ENCODE data around the gene B3GALT5. TPM values are rescaled to one million over a fixed set of nuclear protein-coding genes. Genes with fewer than 3 reads are reported as not detected.

The B3GALT5 gene
- total RNA-seq, 4 donors from 2014 or later: under 0.01 TPM; not detected in 3

DNA sequence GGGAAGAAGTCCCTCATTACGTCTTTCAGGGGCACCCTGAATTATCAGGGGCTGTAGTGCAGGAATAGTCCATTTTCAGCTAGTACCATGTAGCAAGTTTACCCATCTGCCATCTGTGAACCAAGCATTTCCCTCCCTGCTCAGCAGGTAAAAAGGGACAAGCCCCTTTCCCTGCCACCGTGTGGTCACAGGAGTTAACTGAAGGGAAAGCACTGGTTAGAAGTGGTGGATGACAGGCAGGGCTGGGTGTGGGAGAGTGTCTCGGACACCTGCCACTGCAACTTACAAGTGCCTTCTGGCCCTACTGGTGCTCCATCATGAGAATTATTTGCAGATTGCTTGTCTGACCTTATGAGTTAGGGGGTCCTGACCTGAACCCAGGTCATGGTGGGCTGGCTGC is 100.2 kb downstream of the B3GALT5 start:
- TF ChIP-seq, protein P1, sequence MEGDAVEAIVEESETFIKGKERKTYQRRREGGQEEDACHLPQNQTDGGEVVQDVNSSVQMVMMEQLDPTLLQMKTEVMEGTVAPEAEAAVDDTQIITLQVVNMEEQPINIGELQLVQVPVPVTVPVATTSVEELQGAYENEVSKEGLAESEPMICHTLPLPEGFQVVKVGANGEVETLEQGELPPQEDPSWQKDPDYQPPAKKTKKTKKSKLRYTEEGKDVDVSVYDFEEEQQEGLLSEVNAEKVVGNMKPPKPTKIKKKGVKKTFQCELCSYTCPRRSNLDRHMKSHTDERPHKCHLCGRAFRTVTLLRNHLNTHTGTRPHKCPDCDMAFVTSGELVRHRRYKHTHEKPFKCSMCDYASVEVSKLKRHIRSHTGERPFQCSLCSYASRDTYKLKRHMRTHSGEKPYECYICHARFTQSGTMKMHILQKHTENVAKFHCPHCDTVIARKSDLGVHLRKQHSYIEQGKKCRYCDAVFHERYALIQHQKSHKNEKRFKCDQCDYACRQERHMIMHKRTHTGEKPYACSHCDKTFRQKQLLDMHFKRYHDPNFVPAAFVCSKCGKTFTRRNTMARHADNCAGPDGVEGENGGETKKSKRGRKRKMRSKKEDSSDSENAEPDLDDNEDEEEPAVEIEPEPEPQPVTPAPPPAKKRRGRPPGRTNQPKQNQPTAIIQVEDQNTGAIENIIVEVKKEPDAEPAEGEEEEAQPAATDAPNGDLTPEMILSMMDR (IDR thresholded peaks at IDR 0.05; ENCODE audit: low read depth): no peak

DNA sequence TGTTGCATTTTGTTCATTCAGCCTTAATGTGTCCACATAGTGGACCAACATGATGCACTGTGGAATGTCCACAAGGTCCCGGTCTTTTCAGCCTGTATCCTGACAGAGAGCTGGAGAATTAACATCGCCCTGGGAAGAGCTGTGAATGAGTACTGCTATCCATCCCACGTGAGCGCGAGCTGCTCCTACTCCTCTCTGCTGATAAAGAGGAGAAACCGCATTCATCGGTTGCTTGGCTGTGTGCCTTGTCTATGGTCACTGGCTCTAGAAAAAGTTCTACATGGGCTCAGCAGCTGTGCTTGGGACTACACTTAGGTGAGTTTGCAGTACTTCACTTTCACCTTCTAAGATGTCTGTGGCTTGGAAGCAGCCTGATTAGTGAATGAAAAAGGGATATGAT is 101.2 kb downstream of the B3GALT5 start:
- TF ChIP-seq, protein P1 (IDR thresholded peaks at IDR 0.05; ENCODE audit: low read depth): no peak

DNA sequence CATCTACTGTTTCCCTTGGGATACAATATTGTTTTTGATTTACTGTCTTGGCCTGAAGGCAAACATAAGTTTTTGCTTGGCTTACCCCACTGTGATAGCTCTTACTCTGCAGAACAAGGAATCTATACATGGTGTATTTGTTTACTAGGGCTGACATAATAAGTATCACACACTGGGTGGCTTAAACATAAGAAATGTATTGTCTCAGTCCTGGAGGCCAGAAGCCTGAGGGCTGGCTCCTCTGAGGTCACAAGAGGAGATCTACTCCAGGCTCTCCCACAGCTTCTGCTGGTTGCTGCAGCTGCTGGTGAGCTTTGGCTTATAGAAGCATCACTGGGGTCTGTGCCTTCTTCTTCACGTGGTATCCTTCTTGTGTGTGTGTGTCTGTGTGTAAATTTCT is 101.6 kb downstream of the B3GALT5 start:
- TF ChIP-seq, protein P1 (IDR thresholded peaks at IDR 0.05; ENCODE audit: low read depth): no peak

DNA sequence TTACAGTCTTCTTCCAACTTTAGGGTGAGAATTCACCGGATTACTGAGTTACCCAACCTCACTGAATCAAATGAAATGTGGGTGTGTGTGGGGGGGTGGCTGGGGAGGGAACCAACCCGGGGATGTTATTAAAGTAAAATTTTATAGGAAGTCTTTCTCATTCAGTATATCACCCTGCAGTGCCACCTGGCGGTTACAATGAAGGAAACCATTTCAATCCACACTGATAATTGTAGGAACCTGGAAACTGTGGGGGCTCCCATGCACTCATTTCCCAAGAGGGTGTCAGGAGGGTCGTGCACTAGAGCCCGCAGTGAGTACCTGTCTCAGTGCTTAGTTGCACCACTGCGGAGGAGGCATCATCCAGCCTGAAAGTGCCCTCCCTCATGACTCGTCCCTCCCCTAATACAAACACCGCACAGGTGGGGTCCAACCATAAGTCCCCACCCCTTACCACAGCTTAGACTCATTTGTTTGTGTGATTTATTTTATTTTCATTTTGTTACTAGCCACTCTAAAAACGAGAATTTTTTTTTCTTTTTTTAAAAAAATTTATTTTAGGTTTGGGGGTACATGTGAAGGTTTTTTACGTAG is 103.2 kb downstream of the B3GALT5 start:
- TF ChIP-seq, protein P1 (IDR thresholded peaks at IDR 0.05; ENCODE audit: low read depth): no peak

DNA sequence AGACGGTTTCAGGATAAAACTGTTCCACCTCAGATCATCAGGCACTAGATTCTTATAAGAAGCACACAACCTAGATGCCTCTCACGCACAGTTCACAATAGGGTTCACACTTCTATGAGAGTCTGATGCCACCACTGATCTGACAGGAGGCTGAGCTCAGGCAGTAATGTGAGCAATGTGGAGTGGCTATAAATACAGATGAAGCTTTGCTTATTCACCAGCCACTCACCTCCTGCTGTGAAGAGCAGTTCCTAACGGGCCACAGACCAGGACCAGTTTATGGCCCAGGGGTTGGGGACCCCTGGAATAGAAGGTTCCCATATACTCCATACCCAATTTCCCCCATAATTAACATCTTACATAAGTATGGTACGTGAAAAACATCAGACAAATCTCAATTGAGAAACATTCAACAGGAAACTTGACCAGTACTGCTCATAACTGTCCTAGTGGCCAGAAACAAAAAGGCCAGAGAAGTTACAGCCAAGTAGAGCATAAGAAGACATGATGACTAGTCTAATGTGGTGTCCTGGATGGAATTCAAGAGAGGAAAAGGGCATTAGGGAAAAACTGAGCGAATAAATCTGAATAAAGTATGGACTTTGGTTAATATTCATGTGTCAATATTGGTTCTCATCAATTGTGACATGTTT is 107.5 kb downstream of the B3GALT5 start:
- TF ChIP-seq, protein P1 (IDR thresholded peaks at IDR 0.05; ENCODE audit: low read depth): no peak

DNA sequence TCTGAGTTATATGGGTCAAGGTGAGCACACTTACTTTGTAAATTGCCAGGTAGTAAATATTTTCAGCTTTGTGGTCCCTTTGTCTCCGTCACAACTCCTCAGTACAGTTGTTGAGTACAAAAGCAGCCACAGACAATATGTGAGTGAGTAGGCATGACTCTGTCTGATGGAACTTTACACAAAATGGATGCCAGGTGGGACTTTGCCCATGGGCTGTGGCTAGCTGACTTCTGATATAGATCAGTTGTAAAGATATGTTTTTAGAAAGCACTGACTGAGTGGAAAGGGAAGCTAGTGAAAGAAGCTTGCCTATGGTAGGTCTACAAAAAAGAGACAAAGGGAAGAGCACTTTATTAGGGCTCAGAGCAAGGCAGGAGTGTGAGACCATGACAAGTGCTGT is 109.1 kb downstream of the B3GALT5 start:
- TF ChIP-seq, protein P1 (IDR thresholded peaks at IDR 0.05; ENCODE audit: low read depth): no peak

Other genes starting within 250 kb of the B3GALT5 start
- 1 to 10 TPM in 1 of 4 donors, under 1 TPM in 3; 0.33 to 2.1 (median 0.50) TPM for gene LCA5L, start 167.2 kb upstream of the B3GALT5 start, total RNA-seq
- gene SH3BGR, start 161.0 kb upstream of the B3GALT5 start, total RNA-seq: 1 to 10 TPM in 3 of 4 donors, not detected in 1; 1.1 to 6.6 (median 5.1) TPM
- gene IGSF5, start 132.2 kb downstream of the B3GALT5 start, total RNA-seq: under 1 TPM in 1 of 4 donors, not detected in 3; 0.22 TPM